HepG2 (cell line): Measurements from ENCODE around the gene OR2AT4. TPM values are rescaled to one million over a fixed set of nuclear protein-coding genes. Genes with fewer than 3 reads are reported as not detected.

Source experiments
- ELF1 ChIP-seq: sonication (generic); formaldehyde crosslinking; IDR thresholded peaks from 2 replicates; pipeline ENCODE4 v1.4.0; 2020; ENCODE audit warnings: missing genetic modification reagents
- FLYWCH1 ChIP-seq: sonication (generic); formaldehyde crosslinking; IDR thresholded peaks from 2 replicates; pipeline ENCODE4 v1.8.1; 2023; ENCODE audit warnings: mild to moderate bottlenecking, missing genetic modification reagents
- FOSL1 ChIP-seq: sonication (generic); formaldehyde crosslinking; IDR thresholded peaks from 2 replicates; pipeline ENCODE4 v1.9.0; 2021; ENCODE audit warnings: missing genetic modification reagents, borderline replicate concordance
- GABPA ChIP-seq, 2 experiments: IDR thresholded peaks; 2 replicates each; pipeline ENCODE4 v1.6.1; 2011 to 2016; ENCODE audit warnings: low read depth in 2 of 2, low read length in 1 of 2, missing biosample characterization in 1 of 2, missing genetic modification characterization in 1 of 2
- ISL2 ChIP-seq: sonication (generic); formaldehyde crosslinking; IDR thresholded peaks from 2 replicates; pipeline ENCODE4 v1.5.0; 2020; ENCODE audit warnings: missing genetic modification reagents
- JUND ChIP-seq: sonication (generic); formaldehyde crosslinking; IDR thresholded peaks from 2 replicates; pipeline ENCODE4 v1.8.0; 2022; ENCODE audit warnings: mild to moderate bottlenecking, missing genetic modification reagents
- MLLT10 ChIP-seq: sonication (generic); formaldehyde crosslinking; IDR thresholded peaks from 2 replicates; pipeline ENCODE4 v1.4.0; 2020; ENCODE audit warnings: missing genetic modification reagents
- MXD4 ChIP-seq: IDR thresholded peaks from 2 replicates; pipeline ENCODE4 v1.6.1; 2016; ENCODE audit warnings: mild to moderate bottlenecking, missing biosample characterization, missing genetic modification reagents
- MXI1 ChIP-seq: IDR thresholded peaks from 3 replicates; pipeline ENCODE4 v1.6.1; 2012; ENCODE audit warnings: low read depth, low read length, inconsistent platforms, borderline replicate concordance
- RFX1 ChIP-seq: fragments of 450-650 bp; IDR thresholded peaks from 2 replicates; pipeline ENCODE4 v1.6.1; 2017
- SOX13 ChIP-seq, 3 experiments: fragments of 450-650 bp in 1 of 3; sonication (generic) in 1 of 3; formaldehyde crosslinking in 1 of 3; IDR thresholded peaks in 2 of 3; conservative IDR thresholded peaks in 1 of 3; 2 replicates each; pipeline versions ENCODE4 v1.5.0 to v1.6.1; 2016 to 2020; ENCODE audit warnings: antibody characterized with exemption in 1 of 3, mild to moderate bottlenecking in 1 of 3, missing compliant biosample characterization in 1 of 3, missing genetic modification reagents in 1 of 3, moderate library complexity in 1 of 3
- SRY ChIP-seq: sonication (generic); formaldehyde crosslinking; IDR thresholded peaks from 2 replicates; pipeline ENCODE4 v1.8.0; 2022; ENCODE audit warnings: mild to moderate bottlenecking, missing genetic modification reagents
- TBP ChIP-seq: sonication (generic); formaldehyde crosslinking; IDR thresholded peaks from 2 replicates; pipeline ENCODE4 v1.5.0; 2020; ENCODE audit warnings: missing genetic modification reagents
- ZMYM2 ChIP-seq: sonication (generic); formaldehyde crosslinking; IDR thresholded peaks from 2 replicates; pipeline ENCODE4 v1.8.0; 2022; ENCODE audit warnings: mild to moderate bottlenecking, missing genetic modification reagents
- ZNF234 ChIP-seq: sonication (generic); formaldehyde crosslinking; conservative IDR thresholded peaks from 2 replicates; pipeline ENCODE4 v1.5.1; 2020; ENCODE audit warnings: mild to moderate bottlenecking, missing genetic modification reagents
- ZNF335 ChIP-seq: sonication (generic); formaldehyde crosslinking; IDR thresholded peaks from 2 replicates; pipeline ENCODE4 v1.4.0; 2020; ENCODE audit warnings: missing genetic modification reagents
- ZNF547 ChIP-seq: sonication (generic); formaldehyde crosslinking; IDR thresholded peaks from 2 replicates; pipeline ENCODE4 v1.5.1; 2020; ENCODE audit warnings: mild to moderate bottlenecking, missing genetic modification reagents
- ZSCAN30 ChIP-seq: sonication (generic); formaldehyde crosslinking; IDR thresholded peaks from 2 replicates; pipeline ENCODE4 v1.5.0; 2020; ENCODE audit warnings: mild to moderate bottlenecking, missing genetic modification reagents
- polyA plus RNA-seq, 8 experiments: library from polyadenylated mRNA; depleted of rRNA in 3 of 8; stranded (reverse) in 7 of 8; unstranded in 1 of 8; fragments of >200 nt; fragmentation: Illumina TruSeq in 4 of 8; extraction: Trizol in 4 of 8; gene quantifications; 2 replicates each; pipeline versions ENCODE4 v1.2.1 to v1.2.3, GENCODE V29; 2011 to 2016; ENCODE audit warnings: low read depth in 4 of 8, missing spikeins in 1 of 8, mixed read lengths in 1 of 8; ENCODE audit not compliant: insufficient read depth in 1 of 8
- total RNA-seq, 5 experiments: library from RNA; depleted of rRNA; stranded (reverse); fragments of >200 nt; fragmentation: Illumina TruSeq; extraction: Trizol; gene quantifications; 2 replicates each; pipeline ENCODE4 v1.2.3, GENCODE V29; 2016; ENCODE audit warnings: low read depth in 1 of 5
- TF ChIP-seq, protein P1 (sequence below): fragments of 450-650 bp; IDR thresholded peaks from 2 replicates; pipeline ENCODE4 v1.6.1; 2017
- TF ChIP-seq, protein P2 (sequence below): IDR thresholded peaks from 2 replicates; pipeline ENCODE4 v1.6.1; 2016
- TF ChIP-seq, protein P3 (sequence below): sonication (generic); formaldehyde crosslinking; IDR thresholded peaks from 2 replicates; pipeline ENCODE4 v1.5.0; 2020; ENCODE audit warnings: missing genetic modification reagents
- TF ChIP-seq, protein P4 (sequence below): sonication (generic); formaldehyde crosslinking; IDR thresholded peaks from 2 replicates; pipeline ENCODE4 v1.5.0; 2020; ENCODE audit warnings: mild to moderate bottlenecking, missing genetic modification reagents
- TF ChIP-seq, protein P5 (sequence below): sonication (generic); formaldehyde crosslinking; conservative IDR thresholded peaks from 2 replicates; pipeline ENCODE4 v1.8.0; 2022; ENCODE audit warnings: low read depth, missing genetic modification reagents

OR2AT4 gene
- total and polyA plus RNA-seq, 2 of the 13 experiments (the other 11 are each of a cell fraction or from before 2014, with no cell fraction given) = not detected

DNA sequence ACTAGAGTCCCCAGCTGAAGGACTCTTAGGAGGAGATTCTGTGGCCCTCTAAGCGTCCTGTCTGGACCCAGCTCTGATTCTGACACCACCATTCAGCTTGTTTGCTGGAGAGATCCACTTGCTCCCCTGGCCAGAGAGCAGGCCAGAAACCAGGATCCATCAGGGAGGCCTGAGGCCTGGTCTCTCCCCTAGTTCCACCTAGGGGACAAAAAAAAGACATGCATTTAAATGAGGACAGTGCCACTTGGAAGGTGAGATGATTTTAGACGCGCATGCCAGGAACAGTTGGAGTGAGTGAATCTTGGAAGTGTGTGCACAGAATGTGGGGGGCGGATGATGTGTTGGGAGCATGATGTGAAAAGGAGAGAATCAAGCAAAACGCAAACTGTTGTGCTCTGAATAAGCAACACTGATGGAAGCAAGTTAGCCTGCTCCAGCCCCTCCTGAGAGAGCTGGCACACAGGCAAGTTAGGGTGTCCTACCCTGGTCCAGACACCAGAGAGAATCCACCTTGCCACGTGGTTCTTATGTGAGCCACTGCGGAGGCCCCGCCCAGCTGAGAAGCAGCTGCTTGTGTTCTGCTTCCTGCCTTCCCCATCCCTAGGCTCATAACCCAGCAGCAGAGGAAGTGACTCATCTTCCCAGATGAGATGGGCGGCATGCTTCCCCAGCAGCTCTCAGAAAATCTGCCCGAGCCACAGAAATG, 46.2 kb upstream of the OR2AT4 start (continued):
- TF ChIP-seq, protein P1, sequence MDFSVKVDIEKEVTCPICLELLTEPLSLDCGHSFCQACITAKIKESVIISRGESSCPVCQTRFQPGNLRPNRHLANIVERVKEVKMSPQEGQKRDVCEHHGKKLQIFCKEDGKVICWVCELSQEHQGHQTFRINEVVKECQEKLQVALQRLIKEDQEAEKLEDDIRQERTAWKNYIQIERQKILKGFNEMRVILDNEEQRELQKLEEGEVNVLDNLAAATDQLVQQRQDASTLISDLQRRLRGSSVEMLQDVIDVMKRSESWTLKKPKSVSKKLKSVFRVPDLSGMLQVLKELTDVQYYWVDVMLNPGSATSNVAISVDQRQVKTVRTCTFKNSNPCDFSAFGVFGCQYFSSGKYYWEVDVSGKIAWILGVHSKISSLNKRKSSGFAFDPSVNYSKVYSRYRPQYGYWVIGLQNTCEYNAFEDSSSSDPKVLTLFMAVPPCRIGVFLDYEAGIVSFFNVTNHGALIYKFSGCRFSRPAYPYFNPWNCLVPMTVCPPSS = no peak
- TF ChIP-seq JUND (CRISPR knock-in tag) (peak; percentile 81; the same call in 1 of the 2 replicates), ZNF234 (CRISPR knock-in tag) (no peak), MXI1 (peak; percentile 67; the same call in 1 of the 3 replicates), GABPA (IDR thresholded peaks at IDR 0.05; ENCODE audit: low read depth, low read length) (no peak), GABPA (CRISPR knock-in tag; IDR thresholded peaks at IDR 0.05; ENCODE audit: low read depth) (peak; percentile 67), ZMYM2 (CRISPR knock-in tag) (no peak), MXD4 (CRISPR knock-in tag) (no peak), SRY (CRISPR knock-in tag) (no peak), ISL2 (CRISPR knock-in tag) (no peak), ZNF547 (CRISPR knock-in tag) (no peak), RFX1 (no peak), ELF1 (peak; percentile 39), TBP (CRISPR knock-in tag) (no peak), FOSL1 (peak; percentile 73; the same call in 1 of the 2 replicates), ZNF335 (CRISPR knock-in tag) (no peak; the same call in 1 of the 2 replicates), MLLT10 (CRISPR knock-in tag) (no peak), ZSCAN30 (CRISPR knock-in tag) (no peak), FLYWCH1 (CRISPR knock-in tag) (no peak), SOX13 (IDR thresholded peaks at IDR 0.05) (no peak), SOX13 (CRISPR knock-in tag; conservative IDR thresholded peaks at IDR 0.05 in 1 of 2, IDR thresholded peaks at IDR 0.05 in 1 of 2) (no peak)
- TF ChIP-seq, protein P2, sequence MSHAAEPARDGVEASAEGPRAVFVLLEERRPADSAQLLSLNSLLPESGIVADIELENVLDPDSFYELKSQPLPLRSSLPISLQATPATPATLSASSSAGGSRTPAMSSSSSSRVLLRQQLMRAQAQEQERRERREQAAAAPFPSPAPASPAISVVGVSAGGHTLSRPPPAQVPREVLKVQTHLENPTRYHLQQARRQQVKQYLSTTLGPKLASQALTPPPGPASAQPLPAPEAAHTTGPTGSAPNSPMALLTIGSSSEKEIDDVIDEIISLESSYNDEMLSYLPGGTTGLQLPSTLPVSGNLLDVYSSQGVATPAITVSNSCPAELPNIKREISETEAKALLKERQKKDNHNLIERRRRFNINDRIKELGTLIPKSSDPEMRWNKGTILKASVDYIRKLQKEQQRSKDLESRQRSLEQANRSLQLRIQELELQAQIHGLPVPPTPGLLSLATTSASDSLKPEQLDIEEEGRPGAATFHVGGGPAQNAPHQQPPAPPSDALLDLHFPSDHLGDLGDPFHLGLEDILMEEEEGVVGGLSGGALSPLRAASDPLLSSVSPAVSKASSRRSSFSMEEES (CRISPR knock-in tag) = 0 out of 2 replicates have a peak, but pooled peaks have one; percentile 41
- TF ChIP-seq, protein P3, sequence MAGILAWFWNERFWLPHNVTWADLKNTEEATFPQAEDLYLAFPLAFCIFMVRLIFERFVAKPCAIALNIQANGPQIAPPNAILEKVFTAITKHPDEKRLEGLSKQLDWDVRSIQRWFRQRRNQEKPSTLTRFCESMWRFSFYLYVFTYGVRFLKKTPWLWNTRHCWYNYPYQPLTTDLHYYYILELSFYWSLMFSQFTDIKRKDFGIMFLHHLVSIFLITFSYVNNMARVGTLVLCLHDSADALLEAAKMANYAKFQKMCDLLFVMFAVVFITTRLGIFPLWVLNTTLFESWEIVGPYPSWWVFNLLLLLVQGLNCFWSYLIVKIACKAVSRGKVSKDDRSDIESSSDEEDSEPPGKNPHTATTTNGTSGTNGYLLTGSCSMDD (CRISPR knock-in tag) = no peak
- TF ChIP-seq, protein P4, sequence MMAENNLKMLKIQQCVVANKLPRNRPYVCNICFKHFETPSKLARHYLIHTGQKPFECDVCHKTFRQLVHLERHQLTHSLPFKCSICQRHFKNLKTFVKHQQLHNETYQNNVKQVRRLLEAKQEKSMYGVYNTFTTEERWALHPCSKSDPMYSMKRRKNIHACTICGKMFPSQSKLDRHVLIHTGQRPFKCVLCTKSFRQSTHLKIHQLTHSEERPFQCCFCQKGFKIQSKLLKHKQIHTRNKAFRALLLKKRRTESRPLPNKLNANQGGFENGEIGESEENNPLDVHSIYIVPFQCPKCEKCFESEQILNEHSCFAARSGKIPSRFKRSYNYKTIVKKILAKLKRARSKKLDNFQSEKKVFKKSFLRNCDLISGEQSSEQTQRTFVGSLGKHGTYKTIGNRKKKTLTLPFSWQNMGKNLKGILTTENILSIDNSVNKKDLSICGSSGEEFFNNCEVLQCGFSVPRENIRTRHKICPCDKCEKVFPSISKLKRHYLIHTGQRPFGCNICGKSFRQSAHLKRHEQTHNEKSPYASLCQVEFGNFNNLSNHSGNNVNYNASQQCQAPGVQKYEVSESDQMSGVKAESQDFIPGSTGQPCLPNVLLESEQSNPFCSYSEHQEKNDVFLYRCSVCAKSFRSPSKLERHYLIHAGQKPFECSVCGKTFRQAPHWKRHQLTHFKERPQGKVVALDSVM (CRISPR knock-in tag) = no peak
- TF ChIP-seq, protein P5, sequence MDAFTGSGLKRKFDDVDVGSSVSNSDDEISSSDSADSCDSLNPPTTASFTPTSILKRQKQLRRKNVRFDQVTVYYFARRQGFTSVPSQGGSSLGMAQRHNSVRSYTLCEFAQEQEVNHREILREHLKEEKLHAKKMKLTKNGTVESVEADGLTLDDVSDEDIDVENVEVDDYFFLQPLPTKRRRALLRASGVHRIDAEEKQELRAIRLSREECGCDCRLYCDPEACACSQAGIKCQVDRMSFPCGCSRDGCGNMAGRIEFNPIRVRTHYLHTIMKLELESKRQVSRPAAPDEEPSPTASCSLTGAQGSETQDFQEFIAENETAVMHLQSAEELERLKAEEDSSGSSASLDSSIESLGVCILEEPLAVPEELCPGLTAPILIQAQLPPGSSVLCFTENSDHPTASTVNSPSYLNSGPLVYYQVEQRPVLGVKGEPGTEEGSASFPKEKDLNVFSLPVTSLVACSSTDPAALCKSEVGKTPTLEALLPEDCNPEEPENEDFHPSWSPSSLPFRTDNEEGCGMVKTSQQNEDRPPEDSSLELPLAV = no peak
